GM18511 (cell line): ENCODE data around the gene GLI3.

Experiments used
- ATAC-seq: cut with Tn5 transposase; IDR thresholded peaks from one replicate; pipeline ENCODE4 v1.9.1; 2021; ENCODE audit warnings: mild to moderate bottlenecking, moderate library complexity; ENCODE audit not compliant: unreplicated experiment

GLI3 gene

DNA sequence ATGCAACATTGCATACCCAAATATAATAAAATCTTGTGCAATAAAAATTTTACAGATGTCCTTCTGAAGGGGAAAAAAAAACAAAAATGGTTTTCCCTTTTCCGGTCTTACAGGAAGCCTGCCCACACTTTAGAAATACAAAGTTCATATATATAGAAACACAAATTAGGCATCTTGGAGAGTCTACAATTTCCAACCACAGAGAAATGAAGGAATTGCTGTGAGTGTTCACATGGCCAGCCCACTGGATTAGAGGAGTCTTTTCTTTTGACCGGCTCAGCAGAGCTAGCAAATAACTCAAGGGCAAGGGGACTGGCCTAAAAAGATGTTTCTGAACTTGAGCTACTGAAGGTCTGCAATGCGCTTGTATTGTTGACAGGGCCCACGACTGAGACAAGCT is 92.4 kb downstream of the GLI3 start:
- ATAC-seq = no peak

DNA sequence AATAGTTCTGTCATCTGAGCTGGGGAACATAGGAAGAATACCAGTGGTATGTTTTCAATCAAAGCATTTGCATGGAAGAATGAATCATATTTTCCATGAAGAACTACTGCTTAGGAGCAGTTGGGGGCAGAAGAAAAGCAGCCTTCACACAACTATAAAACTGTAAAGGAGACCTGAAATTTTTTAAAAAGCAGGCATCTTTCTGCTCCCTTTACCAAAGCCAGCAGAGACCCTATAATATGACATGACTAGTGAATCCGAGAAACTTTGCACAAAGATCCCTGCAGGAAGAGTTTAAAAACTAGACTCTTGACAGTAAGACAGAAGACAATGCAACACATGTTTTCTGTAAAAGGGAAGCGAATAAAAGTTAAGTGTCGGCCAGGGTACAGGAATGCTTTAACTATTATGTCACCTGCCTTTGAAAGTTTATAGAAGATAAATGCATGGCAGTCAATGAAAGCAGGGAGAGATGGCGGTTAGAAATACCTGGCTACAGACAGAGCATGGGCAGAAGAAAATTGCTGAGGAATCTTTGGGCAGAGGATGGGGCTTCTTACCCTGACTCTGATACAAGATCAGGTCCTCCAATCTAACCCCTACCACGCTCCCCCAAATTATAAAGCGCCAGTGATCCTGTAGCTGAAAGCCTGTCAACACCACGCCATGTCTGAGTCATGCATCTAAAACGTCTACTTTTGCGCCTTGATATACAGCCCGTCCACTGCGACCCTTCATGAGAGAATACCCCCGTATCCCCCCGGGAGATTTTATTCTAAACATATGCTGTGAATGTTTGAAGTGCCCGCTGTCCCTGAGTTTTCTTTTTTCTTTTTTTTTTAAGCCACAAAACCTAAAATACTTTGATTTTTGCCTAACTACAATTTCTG is 93.1 kb downstream of the GLI3 start:
- no peak for ATAC-seq

DNA sequence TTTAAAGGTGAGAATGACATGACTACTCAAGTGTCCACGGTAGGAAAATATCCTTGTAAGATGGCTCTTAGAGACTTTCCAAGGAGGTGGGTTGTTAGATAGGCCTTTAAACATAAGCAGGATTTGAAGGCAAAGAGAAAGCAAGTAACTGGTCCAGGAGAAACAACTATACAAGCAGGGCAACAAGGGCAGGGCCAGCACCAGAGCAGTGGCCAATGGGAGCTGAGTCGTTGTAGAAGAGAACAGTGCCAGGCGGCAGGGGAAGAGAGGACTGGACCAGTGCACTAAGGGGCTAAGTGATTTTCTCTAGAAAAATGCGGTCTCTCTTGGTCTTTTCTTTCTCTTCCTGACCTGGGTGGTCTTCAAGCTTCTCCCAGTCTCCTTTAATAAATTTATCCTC is 94.9 kb downstream of the GLI3 start:
- no peak for ATAC-seq

DNA sequence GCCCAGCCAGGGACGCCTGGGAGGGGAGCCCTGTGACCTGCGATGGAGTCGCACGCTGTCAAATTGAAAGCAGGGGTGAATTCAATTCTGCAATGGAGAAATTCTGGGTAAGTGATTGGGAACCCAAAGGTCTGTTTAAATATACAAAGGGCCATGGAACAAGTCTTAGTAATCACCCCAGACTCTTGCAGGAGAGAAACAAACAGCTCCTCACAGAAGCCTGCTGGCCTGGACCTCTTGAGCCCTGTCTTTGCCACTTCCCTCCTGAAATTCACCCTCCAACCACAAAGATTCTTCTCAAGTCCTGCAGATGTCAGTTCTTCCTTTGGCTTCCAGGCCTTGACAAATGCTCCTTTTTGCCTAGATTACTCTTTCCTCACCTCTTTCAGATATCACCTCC is 97.3 kb downstream of the GLI3 start:
- no peak for ATAC-seq

DNA sequence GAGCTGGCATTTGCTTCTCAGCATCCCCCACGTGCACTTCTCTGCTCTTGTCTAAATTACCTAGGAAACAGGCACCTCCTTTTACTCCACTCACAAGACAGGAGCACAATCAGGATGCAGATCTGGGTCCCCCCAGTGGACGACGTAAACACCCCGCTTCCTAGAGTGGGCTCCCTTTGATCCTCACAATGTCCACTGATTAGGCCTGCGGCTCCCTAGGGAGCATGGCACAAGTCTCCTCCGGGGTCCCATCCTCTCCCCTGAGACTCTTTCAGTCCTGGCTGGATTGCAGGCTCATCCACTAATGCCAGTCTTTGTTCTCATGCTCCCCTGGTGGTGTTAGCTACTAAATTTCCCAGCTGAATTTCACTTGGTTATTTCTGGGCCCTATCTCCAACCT is 98.3 kb downstream of the GLI3 start:
- no peak for ATAC-seq

DNA sequence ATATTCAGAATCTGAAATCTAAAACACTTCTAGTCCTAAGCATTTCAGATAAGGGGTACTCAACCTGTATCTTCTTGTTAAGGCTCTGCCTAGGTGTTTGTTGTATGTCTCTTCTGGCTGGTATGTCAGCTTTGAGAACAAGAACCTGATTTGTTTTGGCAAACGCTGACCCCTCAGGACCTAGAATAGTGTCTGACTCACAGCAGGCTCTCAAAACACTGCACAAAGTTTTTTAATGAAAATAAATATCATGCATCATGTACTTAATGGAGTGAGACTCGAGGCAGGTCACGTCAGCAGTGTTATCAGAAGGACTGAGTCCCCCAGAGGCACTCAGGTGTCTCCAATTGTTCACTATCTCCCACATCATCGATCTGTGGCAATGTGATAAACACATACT is 99.1 kb downstream of the GLI3 start:
- no peak for ATAC-seq

DNA sequence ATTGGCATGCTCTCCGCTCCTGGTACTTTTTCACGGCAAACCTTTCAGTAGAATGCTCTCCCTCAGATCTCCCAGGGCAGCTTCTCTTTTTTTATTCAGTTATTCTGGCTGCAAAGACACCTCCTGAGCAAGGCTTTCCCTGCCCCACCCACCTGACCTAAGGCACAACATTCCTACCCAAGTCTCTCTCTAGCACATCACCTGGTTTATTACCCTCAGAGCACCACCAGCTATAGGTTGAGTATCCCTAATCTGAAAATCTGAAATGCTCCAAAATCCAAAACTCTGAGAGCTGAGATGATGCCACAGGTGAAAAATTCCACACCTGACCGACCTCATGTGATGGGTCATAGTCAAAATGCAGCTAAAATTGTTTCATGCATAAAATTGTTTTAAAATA is 99.6 kb downstream of the GLI3 start:
- no peak for ATAC-seq

DNA sequence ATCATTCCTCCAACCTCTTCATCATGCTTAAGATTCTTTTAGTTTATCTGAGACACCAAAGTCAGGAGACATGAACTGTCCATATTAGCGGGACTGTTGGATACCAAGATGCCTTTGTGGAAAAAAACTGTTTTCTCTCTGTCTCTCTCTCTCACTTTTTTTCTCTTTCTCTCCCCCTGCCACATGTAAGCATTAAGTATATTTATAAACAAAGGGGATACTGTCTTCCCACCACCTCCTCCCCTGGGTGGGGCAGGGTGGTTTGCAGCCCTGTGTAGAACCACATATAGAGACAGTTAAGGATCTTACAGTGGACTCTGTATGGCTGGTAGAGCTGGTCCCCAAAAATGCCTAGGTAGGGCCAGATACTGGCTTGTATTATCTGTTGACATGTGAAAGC is 101.3 kb downstream of the GLI3 start:
- ATAC-seq = no peak

DNA sequence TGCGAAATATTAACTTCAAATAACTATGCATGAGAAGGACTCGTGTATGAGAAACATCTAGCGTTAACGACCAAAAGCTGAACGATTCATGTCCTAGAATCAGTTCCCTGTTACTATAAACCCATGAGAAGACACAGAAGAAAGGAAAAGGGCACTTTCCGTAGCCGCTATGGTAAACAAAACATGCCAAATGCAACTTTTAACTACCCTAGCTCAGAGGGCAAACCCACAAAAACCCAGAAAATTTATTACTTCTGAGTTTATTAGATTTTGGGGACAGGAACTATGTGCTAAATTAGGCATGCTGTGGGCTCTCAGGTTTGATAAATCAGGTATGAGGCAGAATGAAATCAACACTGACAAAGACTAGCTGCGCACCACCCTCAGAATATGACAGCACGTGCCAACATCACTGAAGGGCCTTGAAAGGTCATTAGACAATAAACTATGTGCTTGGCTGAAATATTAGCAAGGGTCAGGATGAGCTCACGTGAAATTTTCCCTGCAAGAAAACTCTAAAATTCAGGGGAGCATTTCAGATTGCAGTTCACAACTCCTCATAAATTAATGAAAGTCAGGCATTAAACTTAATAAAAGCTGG is 102.6 kb downstream of the GLI3 start:
- ATAC-seq = no peak

DNA sequence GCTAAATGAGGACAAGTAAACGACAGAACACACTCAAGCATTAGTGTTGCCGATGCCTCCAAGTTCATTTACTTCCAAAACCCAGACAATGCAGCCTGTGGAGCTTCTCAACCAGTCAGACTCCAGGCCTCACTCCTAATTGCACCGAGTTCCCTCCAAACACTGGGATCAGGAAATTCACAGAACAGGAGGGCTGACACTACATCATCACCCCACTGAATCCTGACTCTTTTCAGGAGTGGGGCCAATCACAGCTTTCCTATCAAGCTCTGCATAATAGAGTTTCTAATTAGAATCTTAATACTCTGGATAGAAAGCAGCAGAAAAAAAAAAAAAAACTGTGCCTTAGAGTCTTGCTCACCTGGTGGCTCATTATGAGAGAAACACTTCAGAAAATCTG is 103.7 kb downstream of the GLI3 start:
- ATAC-seq = no peak

DNA sequence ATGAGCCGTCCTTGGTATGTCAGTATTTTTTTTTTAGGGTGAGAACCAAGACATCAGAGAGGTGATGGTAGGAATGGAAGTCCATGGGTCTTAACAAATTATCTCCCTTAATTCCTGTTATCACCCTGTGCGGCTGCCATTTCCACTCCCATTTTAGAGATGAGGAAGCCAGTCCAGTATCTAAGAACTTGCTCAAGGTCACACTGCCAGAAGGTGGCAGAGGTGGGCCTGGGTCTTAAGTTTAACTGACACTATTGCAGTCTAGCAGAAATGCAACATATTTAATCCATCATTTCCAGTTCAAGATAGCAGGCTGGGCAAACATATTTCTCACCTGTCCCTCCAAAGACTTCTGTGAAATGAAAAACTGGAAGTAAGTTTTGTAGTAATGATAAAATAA is 108.3 kb downstream of the GLI3 start:
- no peak for ATAC-seq

DNA sequence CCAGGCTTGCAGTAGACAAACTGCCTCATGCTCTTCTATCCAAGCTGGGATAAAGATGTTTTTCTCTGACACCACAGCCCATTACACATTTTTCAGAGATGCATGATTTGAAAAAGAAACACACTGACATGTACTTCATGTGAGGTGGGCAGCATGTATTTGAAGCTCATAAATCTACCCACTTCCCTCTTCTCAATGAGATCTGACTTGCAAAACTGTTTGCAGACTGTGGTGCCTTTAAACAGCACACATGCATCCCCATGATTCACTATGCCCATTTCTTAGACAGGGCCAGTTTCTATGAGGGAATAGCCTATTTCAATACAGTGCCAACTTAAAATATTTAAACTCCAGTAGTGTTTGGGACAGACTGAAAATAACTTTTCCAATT is 109.8 kb downstream of the GLI3 start:
- ATAC-seq = no peak

DNA sequence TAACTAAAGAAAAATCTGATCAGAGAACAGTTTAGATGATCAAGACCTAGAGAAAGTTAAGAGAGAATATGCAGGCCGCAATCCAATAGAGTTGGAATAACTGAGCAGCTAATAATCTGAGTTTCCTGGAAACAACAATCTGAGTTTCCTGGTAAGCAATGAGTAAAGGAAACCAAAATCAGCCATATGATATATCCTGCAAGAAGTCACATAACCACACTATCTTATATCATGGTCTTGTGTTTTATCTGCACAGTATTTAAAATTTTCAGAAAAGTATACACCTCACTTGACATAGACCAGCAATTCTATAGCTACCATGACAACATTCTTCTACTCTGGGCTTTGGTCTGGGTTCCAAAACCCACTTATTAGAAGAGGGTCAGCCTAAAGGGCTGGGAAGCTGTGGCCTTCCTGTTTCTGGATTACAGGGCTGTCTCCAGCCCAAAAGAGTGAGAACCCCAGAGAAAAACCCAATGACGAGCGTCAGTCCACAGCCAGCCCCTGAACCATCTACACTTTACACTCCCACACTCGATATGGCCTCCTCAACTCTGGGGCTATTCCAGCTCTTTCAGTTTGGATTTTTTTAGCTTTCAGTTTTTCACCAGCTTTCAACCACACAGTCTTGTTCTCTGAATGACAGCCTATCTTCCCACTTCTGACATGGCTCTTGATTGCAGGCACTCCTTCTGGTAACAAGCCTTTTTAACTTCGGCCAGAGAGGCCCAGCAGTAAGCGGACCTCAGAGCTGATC is 110.4 kb downstream of the GLI3 start:
- ATAC-seq = no peak

DNA sequence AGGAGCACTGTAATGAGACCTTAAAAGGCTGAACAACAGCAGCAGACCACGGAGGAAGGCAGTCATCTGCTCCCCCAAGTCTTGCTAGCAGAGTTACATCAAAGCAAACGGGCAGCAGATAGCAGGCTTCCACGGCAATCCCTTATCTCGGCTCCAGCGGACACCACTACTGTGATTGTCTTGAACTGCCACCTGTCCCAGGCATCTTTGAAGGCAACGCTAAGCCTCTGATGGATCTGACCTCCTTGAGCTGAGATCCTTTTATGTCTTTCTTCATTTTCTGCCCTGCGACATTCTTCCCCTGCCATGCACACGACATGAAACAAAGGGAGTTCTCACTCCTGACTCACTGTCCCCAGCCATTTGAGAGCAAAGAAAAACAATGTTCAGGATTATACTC is 111.7 kb downstream of the GLI3 start:
- ATAC-seq = no peak

DNA sequence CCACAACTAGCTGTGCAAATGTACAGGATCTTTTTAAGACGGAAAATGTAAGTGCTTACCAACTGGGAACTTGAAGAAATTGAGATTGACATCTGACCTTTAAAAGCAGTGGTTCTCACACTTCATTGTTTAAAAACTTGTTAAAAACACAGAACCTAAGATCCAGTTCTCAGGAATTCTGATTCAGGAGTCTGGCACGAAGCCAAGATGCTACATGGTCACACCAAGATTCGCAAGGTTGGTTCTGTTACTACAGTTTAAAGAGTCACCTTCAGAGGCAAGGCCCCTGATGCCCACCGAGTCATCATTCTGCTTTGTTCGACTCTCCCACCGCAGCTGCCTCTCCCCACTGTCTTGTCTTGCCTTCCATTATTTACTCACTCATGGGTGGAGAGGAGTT is 113.3 kb downstream of the GLI3 start:
- no peak for ATAC-seq

DNA sequence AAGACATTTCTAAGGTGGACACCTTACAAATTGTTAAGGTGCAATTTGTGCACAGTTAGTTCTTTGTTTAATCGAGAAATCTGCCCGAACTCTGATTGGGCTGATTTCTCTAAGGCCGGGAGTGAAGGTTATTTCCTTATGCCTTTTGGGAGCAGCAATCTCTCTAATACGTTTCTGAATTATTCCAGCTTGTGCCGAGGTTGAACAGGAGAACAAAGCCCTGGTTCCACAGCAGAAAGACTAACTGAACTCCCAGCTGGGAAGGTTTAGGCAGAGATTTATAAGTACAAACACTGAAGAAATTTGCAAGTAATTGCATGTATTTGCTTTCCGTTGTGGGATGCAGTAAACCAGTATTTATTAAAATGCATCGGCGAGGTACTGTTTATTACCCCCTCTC is 116.8 kb downstream of the GLI3 start:
- no peak for ATAC-seq

DNA sequence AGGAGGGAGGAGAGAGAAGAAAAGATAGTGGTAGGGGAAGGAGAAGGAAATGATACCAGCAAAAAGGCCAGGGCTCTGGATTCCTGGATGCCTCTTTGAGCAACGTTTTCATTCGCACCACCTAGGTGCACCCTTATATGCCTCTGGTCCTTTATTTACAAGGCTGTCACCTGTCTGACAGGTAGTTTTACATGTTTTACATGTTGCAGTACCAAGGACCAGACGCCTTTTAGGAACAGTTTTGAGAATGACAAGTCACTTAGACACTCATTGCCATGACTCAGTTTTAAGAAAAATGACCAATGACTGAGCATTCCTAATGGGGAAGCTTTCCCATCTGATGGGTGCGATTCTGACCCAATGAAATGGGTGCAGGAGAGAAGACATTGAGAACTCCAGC is 119.8 kb downstream of the GLI3 start:
- ATAC-seq = no peak

DNA sequence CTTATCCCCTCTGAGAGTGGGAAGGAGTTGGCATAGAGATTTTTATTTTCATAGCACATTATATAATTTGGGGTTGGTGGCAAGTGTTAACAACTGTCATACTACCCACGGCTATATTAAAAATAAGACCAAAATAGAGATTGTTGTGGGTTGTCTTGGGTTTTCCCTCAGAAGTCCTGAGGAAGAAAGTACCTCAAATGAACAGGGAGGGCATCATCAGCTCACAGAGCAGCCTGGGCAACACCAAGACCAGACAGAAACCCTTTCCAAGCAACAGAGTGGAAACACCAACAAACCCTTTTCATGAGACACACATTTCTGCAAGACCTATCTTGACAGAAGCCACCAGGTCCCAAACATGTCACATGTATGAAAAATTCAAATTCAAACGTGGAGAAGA is 121.2 kb downstream of the GLI3 start:
- ATAC-seq = no peak

DNA sequence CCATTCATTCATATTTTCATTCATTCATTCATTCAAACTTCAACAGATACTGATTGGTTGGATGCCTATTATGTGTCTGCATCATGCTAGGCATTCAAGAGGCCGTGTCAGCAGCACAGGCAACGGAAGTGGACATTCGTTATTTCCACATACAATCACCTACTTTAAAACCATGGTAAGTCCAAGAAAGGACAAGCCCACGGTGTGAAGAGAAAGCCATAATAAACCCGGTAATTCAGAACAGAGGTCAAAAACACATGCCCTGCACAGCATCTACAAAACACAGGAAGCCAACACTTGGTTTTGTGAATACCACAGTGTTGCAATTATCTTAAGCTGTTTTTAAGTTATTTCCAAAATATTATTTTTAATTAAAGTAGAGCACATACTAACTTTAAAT is 126.7 kb downstream of the GLI3 start:
- no peak for ATAC-seq

DNA sequence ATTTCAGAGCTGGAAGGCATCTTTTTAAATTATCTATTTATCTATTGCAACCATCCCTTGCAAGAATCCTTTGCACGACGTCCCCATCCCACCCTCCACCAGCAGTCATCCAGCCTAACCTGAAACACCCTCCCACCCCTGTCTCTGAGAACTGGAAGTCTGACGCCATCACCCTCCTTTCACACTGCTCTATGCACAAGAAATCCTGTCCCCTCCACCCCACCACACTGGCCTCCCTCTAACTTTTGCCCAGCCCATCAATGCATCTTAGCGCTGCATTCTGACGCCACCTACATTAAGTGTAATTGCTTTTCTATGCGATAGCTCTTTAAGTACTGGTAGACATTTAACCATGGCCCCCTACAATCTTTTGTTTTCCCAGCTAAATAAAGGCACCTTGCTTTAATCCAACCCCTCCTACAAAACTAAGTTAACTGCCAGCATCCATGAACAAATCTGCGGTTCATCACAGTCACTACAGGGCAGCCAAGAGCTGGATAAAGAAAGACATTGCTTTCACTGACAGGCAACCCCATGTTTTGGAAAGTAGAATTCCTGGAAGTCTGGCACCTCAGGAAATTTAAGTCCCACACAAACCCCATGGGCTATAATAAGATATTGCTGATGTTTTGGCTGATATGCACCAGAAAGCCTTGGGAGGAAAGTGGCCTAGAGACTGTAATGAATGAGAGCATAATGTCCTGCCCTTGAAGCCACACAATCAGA is 128.0 kb downstream of the GLI3 start:
- ATAC-seq = no peak

DNA sequence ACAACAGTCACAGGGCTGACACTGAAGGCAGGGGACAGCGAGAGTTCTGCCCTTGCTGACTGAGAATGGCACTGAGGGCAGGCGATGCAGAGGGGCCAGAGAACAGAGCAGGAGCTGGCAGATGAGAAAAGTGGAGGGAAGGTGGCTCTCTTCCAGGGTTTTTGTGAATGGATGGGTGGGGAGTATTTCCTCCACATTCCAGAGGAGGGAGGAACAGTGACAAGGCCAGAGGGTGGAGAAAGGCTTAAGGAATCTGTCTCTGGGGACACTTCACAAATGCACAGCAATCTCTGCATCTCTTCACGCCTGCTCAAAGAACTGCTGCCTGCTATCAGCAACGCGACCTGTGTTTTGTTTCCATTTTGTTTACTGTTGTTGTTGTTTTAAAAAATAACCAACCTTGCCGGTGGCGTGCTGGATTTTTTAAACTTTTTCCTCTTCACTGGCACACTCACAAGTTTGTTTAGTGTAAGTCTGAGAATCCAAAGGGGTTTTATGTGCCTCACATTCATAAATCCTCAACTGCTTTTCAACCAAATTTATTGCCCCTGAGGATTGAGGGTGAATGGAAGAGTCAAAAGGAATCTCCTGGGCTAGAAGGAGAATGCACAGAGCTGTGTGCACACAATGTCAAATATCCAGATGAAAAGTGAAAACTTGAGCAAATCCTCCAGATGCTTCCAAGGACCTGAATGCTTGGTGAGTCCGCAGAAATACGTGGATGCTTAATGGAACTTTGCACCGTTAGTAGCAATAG is 129.3 kb downstream of the GLI3 start:
- ATAC-seq = no peak
